Ramos (cell line): Measurements from ENCODE around the gene DNM3.
"Not testable (repeated sequence)": the region's sequence is repeated elsewhere in the genome, so short reads cannot be mapped to it uniquely, and the experiment has no call there.

Experiments
- in situ Hi-C: fragments of 300-500 bp; cut with MboI; formaldehyde crosslinking; loops from one replicate; pipeline ENCODE4 v1.14.3; 2022; ENCODE audit warnings: low sequenced_read_pairs; ENCODE audit not compliant: unreplicated experiment

DNM3 gene

GRCh38 chr1:172278478-172278877, 437.2 kb downstream of the DNM3 start:
- in situ Hi-C loops = no loop called here

- in situ Hi-C loops = no loop called here
These were observed 438.8 kb downstream of the DNM3 start for GRCh38 chr1:172279939-172280636.

GRCh38 chr1:172283766-172284165, 442.5 kb downstream of the DNM3 start:
- in situ Hi-C loops = no loop called here

DNA sequence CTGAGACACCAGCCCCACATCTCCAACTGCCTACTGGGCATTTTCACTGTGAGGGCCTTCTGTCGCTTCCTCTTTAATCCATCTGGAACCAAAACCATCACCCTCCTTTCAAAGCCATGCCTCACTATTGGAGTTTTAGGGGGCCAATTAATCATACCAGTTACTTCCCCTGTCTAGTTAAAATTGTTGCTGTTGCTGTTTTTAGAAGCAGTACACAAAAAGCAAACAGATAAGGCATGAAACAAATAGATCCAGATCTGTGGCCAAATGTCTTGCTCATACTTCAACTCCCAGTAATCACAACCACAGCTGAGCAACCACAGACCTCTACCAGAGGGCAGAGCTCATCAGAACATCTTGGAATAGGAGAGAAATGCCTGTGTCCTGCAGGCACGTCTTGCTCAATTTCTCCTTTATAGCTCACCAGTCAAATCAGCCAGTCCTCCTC, 445.4 kb downstream of the DNM3 start:
- in situ Hi-C loops = no loop called here

- in situ Hi-C loops = no loop called here
These were observed 445.9 kb downstream of the DNM3 start for GRCh38 chr1:172287208-172287607.

- in situ Hi-C loops = no loop called here
These were observed 447.3 kb downstream of the DNM3 start for GRCh38 chr1:172288581-172288980.

GRCh38 chr1:172289448-172289847, 448.1 kb downstream of the DNM3 start:
- in situ Hi-C loops = no loop called here

GRCh38 chr1:172292840-172293239, 451.5 kb downstream of the DNM3 start:
- in situ Hi-C loops = no loop called here

DNA sequence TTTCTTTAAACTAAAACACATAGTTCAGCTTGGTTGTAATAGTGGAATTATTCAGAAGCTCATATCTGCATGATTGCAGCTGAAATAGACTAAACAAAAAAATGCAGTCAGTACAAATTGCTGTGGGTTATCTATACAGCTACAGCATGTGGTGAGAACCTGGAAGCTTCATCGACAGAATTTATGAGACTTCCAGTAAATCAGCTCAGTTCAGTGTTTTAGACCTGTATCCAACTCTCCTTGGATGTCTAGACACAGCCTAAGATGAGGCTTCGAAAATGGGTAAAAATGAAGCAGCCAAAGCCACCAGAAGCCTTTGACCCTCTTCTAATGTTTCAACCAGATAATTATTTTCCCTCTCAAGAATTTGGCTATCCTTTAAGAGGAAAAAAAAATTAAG, 452.1 kb downstream of the DNM3 start:
- in situ Hi-C loops = no loop called here

DNA sequence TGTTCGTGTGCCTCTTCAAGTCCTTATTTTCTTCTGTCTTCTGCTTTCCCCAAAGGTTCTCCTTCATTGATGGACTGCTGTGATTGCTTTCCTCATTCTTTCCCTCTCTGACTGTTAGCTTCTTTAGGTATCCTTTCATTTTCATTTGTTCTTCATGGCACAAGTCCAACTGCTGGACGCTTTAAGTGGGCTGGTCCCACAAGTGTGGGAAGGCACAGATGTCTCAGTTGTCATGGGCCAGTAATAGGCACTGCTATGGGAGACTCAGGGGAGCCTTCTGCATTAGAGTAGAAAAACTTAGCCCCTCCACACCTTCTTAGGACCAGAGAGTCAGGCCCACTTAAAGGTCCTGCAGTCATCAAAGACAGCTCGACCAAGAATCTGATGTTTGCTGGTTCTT, 456.8 kb downstream of the DNM3 start:
- in situ Hi-C loops = no loop called here

DNA sequence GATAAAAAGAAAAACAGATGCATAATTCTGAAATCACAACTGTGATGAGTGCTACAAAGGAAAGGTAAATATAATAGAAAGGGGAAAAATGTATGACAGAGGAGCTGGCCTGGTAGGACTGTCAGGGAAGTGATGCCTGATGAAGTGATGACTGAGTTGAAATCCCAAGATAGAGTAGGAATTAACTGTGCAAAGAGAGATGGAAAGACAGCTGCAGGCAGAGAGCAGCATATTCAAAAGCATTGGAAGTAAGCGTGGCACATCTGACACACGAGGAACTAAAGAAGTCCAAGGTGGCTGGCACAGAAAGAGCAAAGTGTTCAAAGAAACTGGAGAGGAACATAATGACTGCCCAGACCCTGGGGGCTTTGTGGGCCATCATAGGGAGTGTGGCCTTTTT, 457.6 kb downstream of the DNM3 start:
- in situ Hi-C loops = no loop called here

- in situ Hi-C loops = no loop called here
These were observed 458.2 kb downstream of the DNM3 start for GRCh38 chr1:172299515-172299914.

- in situ Hi-C loops = not testable (repeated sequence)
These were observed 466.2 kb downstream of the DNM3 start for GRCh38 chr1:172307508-172307907.

- in situ Hi-C loops = no loop called here
These were observed 466.8 kb downstream of the DNM3 start for GRCh38 chr1:172308142-172308541.

GRCh38 chr1:172308577-172308976, 467.3 kb downstream of the DNM3 start:
- in situ Hi-C loops = no loop called here

- in situ Hi-C loops = no loop called here
These were observed 479.4 kb downstream of the DNM3 start for GRCh38 chr1:172320733-172321132.

DNA sequence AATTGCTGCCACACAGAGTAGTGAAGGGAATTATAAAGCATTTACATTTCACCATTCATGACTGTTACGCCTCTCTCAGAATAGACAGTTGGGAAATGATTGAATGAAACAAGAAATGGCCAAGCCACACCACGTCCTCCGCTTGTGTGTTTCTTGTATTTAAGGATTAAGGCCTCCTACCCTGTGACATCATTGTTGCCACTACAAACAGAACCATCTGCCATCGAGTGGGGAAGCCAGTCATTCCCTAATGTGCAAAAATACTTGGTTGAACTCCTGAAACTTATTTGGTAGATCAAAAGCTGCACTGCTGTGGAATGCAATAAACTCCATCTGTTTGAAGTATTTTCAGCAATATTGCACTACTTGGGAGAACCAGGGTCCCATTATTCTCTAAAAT, 480.2 kb downstream of the DNM3 start:
- in situ Hi-C loops = no loop called here

DNA sequence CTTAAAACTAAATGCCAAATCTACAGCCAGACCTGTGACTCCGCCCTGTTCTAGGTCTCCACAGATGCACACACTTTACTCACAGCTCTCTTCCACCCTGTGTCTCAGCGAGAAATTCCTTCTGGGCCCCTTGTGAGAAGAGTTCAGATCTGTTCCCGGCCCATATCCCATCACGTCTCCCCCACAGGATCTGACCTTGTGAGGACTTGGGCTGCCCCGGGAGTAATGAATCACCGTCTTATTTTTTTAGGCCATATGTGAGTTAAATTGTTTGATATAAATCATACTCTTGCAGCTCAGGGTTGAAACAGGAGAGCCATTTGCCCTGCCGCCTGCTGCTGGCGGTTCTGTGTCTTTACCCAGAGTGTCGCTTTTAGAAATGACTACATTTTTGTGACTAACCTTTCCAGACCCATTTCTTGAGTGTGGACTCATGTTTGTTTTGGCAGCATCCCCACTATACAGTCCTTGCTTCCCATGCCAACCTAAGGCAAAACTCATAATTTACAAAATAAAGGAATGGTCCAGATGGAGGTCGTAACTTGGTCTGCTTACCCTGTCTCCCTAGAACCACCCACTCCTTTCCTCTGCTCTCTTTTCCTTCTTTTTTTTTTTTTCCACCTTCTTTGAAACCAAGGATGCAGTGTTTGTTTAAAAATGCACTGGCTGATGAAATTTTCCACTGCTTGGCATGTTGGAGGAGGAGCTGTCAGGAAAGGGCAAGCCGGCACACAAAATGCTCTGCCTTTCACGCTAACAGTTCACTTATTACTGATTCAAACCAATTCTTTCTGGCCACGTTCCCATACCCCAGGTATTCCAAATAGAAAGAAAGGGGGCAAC, 481.1 kb downstream of the DNM3 start:
- in situ Hi-C loops = no loop called here

DNA sequence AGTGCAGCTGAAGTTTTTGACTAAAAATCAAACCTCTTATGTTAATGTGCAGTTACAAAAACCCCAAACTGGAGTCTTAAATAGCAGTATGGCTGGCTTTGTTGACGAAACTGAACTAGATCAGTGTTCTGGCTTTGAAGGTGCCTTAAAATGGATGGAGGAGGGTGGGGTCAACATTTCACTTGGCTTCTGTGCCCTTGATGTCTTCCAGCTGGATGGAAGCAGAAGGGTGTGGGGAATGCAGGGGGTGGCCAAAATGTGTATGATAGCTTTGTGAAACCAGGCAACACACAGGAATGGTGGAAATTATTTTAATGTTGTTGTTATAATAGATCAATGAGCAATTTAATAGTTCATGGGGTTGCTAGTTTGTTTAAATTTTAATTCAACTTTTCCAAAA, 482.4 kb downstream of the DNM3 start:
- in situ Hi-C loops = no loop called here

DNA sequence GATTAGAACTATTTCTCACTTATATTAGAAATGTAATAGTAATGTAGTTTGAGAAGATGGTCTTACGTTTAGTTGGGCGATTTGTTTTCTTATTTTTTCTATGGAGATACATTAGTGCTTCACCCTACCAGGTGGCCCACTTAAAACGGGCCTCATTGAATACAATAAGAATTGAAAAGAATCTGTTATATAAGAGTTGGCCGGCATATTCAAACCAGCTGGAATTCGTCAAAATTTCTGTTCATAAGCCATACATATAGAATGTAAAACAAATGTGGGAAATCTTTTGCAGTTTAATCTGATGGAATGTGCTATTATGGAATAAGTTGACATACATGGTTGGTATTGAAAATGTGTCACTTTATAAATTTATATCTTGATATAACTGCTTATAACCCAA, 482.8 kb downstream of the DNM3 start:
- in situ Hi-C loops = no loop called here

DNA sequence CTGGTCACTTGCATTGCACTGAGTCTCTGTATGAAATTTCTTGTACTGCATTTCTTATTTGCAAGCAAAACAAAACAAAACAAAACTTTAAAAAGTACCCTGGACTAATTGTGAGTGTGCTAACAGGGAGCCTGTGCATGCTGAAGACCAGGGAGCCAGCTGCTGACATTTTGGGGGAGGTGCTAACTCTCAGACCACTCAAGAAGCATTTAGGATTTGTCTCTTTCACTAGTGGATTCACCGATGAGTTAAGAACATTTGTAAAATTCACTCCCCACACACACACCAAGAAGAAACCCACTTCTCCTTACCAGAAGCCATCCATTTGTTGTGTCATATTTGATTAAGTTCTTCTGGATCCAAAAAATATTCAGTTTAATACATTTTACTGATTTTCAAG, 483.5 kb downstream of the DNM3 start:
- in situ Hi-C loops = no loop called here

- in situ Hi-C loops = no loop called here
These were observed 484.2 kb downstream of the DNM3 start for GRCh38 chr1:172325531-172325930.
